Activated naive CD4-positive, alpha-beta T cell treated with anti-CD3 and anti-CD28 coated beads for 36 hours (primary cell): ENCODE measurements around the gene CRK. TPM values are rescaled to one million over a fixed set of nuclear protein-coding genes. Genes with fewer than 3 reads are reported as not detected.

Experiments used
- total RNA-seq, 2 experiments: library from RNA; stranded (reverse); gene quantifications; one replicate each; pipeline ENCODE4 v1.2.3, GENCODE V29; 2021

The CRK gene
- total RNA-seq, 2 experiments from 2014 or later: 10.6 to 14.1 TPM

Other genes starting within 250 kb of the CRK start
- gene BHLHA9, start 185.8 kb downstream of the CRK start, total RNA-seq: not detected
- gene TRARG1, start 176.6 kb downstream of the CRK start, total RNA-seq: not detected
- gene YWHAE, start 56.0 kb downstream of the CRK start, total RNA-seq: 100 to 1,000 TPM; 528 to 576 TPM
- gene MYO1C, start 36.5 kb upstream of the CRK start, total RNA-seq: 10 to 100 TPM; 14.6 to 14.7 TPM
- gene INPP5K, start 60.4 kb upstream of the CRK start, total RNA-seq: 10 to 100 TPM; 17.1 to 18.2 TPM
- gene PITPNA, start 106.6 kb upstream of the CRK start, total RNA-seq: 10 to 100 TPM; 23.4 to 26.6 TPM
- under 1 TPM; 0.12 to 0.14 TPM for gene SLC43A2, start 172.6 kb upstream of the CRK start, total RNA-seq
- under 1 TPM; 0.43 to 0.57 TPM for gene SCARF1, start 189.5 kb upstream of the CRK start, total RNA-seq
- gene RILP, start 193.6 kb upstream of the CRK start, total RNA-seq: 1 to 10 TPM; 1.0 to 1.1 TPM
- 100 to 1,000 TPM; 458 to 479 TPM for gene PRPF8, start 228.6 kb upstream of the CRK start, total RNA-seq